ENCODE results near the gene GDI1.
"Not testable (repeated sequence)": the region's sequence is repeated elsewhere in the genome, so short reads cannot be mapped to it uniquely, and the experiment has no call there.

The GDI1 gene

DNA sequence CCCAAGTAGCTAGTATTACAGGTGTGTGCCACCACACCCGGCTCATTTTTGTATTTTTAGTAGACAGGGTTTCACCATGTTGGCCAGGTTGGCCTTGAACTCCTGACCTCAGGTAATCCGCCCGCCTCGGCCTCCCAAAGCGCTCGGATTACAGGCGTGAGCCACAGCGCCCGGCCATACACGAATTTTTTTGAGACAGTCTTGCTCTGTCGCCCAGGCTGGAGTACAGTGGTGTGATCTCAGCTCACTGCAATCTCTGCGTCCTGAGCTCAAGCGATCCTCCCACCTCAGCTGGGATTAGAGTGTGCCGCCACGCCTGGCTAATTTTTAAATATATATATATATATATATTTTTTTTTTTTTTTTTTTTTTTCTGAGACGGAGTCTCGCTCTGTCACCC lies 40.6 kb upstream of the GDI1 start:
- H2AFZ ChIP-seq (ENCODE audit: low read depth, low read length); H2BK5ac ChIP-seq (ENCODE audit: low read depth, low read length, poor library complexity, severe bottlenecking); H2BK12ac ChIP-seq (ENCODE audit: low read length in 2 of 2); H3K27me3 ChIP-seq (ENCODE audit: control insufficient read depth in 1 of 2, insufficient read depth in 1 of 2, low read length in 2 of 2); H4K8ac ChIP-seq (ENCODE audit: low read length); H3K9ac ChIP-seq (ENCODE audit: low read length); H3K9me3 ChIP-seq (ENCODE audit: control insufficient read depth, low read length); H3K23ac ChIP-seq (ENCODE audit: low read length in 2 of 2); H2BK15ac ChIP-seq (ENCODE audit: low read depth, poor library complexity, severe bottlenecking); H3K79me1 ChIP-seq (replicated peaks; ENCODE audit: low read length, poor library complexity, severe bottlenecking); H3K14ac ChIP-seq (ENCODE audit: low read length in 2 of 2); H2BK120ac ChIP-seq (ENCODE audit: low read depth, low read length); H4K91ac ChIP-seq (ENCODE audit: low read length); H3K4me3 ChIP-seq (ENCODE audit: insufficient read depth in 1 of 2, low read depth in 1 of 2, low read length in 2 of 2); H3K27ac ChIP-seq (ENCODE audit: low read length, poor library complexity, severe bottlenecking); H3K4me2 ChIP-seq (ENCODE audit: low read length, poor library complexity, severe bottlenecking); DNase-seq; H2AK5ac ChIP-seq (ENCODE audit: low read length, severe bottlenecking); H3K18ac ChIP-seq (ENCODE audit: low read depth in 1 of 2, low read length in 2 of 2); H3K4ac ChIP-seq (ENCODE audit: low read depth in 1 of 2, low read length in 2 of 2); H3K4me1 ChIP-seq (ENCODE audit: control insufficient read depth, insufficient read depth, low read depth, low read length): not testable (repeated sequence)
- peaks cover 19 to 25% of the 10 kb centered on the region in 2 experiments for H3K36me3 ChIP-seq (ENCODE audit: control insufficient read depth in 1 of 2, insufficient read depth in 2 of 2, low read depth in 1 of 2, low read length in 2 of 2)
- WGBS = 99% methylated on average over 10 of the region's 17 CpGs

DNA sequence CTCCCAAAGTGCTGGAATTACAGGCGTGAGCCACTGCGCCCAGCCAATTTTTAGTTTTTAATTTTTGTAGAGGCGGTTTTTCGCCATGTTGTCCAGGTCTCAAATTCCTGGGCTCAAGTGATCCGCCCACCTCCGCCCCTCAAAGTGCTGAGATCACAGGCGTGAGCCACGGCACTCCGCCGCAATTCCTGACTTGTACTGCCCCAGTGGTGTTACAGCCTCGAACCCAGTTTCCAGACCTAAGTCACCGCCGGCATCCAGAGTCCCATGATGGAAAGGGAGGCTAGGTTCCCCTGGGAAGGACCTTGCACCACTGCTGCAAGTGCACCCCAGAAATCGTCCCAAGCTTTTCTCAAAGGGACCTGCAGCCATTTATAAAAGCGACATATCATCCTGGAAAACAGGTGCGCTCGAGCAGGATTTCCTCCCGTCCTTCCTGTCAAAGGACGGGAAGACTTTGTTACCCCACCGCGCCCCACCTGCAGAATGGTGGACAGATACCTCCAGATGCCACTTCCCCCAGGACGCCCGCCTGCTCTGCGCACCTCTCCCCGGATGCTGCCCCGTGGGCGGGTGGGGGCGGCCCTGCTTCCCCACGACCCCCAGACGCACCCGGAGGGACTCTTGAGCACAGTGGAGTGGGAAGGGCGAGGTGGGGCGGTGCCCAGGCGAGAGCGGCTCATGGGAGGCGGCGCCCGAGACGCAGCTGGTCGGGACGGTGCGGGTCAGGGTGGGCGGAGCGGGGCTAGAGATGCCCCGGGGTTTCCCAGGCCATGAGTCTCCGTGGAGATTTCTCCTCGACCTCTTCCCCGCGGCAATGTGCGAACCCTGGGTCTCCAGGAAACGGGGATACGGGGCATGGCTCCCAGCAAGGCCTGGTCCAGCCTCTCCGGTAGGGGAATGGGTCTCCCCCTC lies 39.7 kb upstream of the GDI1 start:
- H3K79me1 ChIP-seq (replicated peaks; ENCODE audit: low read length, poor library complexity, severe bottlenecking) = no peaks in the 10 kb centered on the region
- H3K36me3 ChIP-seq (ENCODE audit: control insufficient read depth in 1 of 2, insufficient read depth in 2 of 2, low read depth in 1 of 2, low read length in 2 of 2) = peaks cover 21 to 32% of the 10 kb centered on the region in 2 experiments
- peak overlapping the region; percentile 78 for H2AK5ac ChIP-seq (ENCODE audit: low read length, severe bottlenecking)
- peak overlapping the region; percentile 93 to 94 for H3K18ac ChIP-seq (ENCODE audit: low read depth in 1 of 2, low read length in 2 of 2)
- peak; percentile 79 for DNase-seq
- H3K27me3 ChIP-seq (ENCODE audit: control insufficient read depth in 1 of 2, insufficient read depth in 1 of 2, low read length in 2 of 2) = no peaks in the 10 kb centered on the region
- H3K4me3 ChIP-seq (ENCODE audit: insufficient read depth in 1 of 2, low read depth in 1 of 2, low read length in 2 of 2) = peak overlapping the region; percentile 55 to 84
- peak overlapping the region; percentile 99 for H3K27ac ChIP-seq (ENCODE audit: low read length, poor library complexity, severe bottlenecking)
- WGBS = 9% methylated on average over 40 of the region's 53 CpGs
- H4K91ac ChIP-seq (ENCODE audit: low read length) = peak overlapping the region; percentile 93
- peak overlapping the region; percentile 57 to 65 for H3K14ac ChIP-seq (ENCODE audit: low read length in 2 of 2)
- peak overlapping the region; percentile 99 for H3K9ac ChIP-seq (ENCODE audit: low read length)
- peaks cover 8% of the 10 kb centered on the region for H3K4me1 ChIP-seq (ENCODE audit: control insufficient read depth, insufficient read depth, low read depth, low read length)
- H2BK5ac ChIP-seq (ENCODE audit: low read depth, low read length, poor library complexity, severe bottlenecking) = no peak overlapping the region
- H3K23ac ChIP-seq (ENCODE audit: low read length in 2 of 2) = peak overlapping the region in 1 of 2 experiments; percentile 60
- peak overlapping the region; percentile 99 for H2BK120ac ChIP-seq (ENCODE audit: low read depth, low read length)
- H2BK12ac ChIP-seq (ENCODE audit: low read length in 2 of 2) = peak overlapping the region in 1 of 2 experiments; percentile 84
- peak overlapping the region; percentile 98 for H4K8ac ChIP-seq (ENCODE audit: low read length)
- H2BK15ac ChIP-seq (ENCODE audit: low read depth, poor library complexity, severe bottlenecking) = peak overlapping the region; percentile 83
- H3K4ac ChIP-seq (ENCODE audit: low read depth in 1 of 2, low read length in 2 of 2) = peak overlapping the region; percentile 89 to 91
- no peak overlapping the region for H2AFZ ChIP-seq (ENCODE audit: low read depth, low read length)
- H3K4me2 ChIP-seq (ENCODE audit: low read length, poor library complexity, severe bottlenecking) = peak overlapping the region; percentile 68
- peaks cover 8% of the 10 kb centered on the region for H3K9me3 ChIP-seq (ENCODE audit: control insufficient read depth, low read length)

DNA sequence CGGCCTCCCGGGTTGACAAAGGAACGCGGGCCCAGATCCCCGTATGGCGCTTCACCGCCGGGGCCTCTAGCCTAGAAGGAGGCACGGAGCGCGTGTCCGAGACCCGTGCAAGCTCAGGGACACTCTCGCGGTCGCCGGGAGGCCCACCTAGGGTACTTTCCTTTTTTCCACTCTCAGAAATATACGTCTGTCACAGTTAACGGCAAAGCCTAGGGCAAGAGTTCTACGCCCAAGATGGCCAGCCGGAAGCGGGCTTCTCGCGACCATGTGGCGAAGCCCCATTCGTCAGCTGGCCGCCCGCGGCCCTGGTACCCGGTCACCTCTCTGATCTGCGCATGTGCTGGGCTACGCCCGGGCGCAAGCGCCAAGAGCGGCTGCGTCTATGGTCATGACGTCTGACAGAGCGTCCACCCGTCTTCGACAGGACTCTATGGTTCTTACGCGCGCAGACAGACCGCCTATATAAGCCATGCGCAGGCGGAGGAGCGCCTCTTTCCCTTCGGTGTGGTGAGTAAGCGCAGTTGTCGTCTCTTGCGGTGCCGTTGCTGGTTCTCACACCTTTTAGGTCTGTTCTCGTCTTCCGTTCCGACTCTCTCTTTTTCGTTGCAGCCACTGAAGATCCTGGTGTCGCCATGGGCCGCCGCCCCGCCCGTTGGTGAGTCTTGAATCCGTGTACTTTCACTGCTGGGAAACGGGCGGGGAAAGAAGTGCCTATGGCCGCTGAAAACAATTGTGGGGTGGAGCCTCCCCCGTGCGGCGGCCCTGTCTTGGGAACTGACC lies 38.9 kb upstream of the GDI1 start, which contains the start of gene RPL10:
Gene RPL10 (plus strand): TSS at position 490 of the 780 bp plus-strand sequence. CDS start 143 bp downstream, at position 633.
- Histone ChIP-seq H3K4me3 (ENCODE audit: insufficient read depth in 1 of 2, low read depth in 1 of 2, low read length in 2 of 2) (peak within 1 kb of the TSS; percentile 68 to 84), H2BK5ac (ENCODE audit: low read depth, low read length, poor library complexity, severe bottlenecking) (peak within 1 kb of the TSS; percentile 87), H3K27me3 (ENCODE audit: control insufficient read depth in 1 of 2, insufficient read depth in 1 of 2, low read length in 2 of 2) (no peaks in the 10 kb centered on the region), H3K9ac (ENCODE audit: low read length) (peak within 1 kb of the TSS; percentile 99), H3K79me1 (replicated peaks; ENCODE audit: low read length, poor library complexity, severe bottlenecking) (no peaks in the 10 kb centered on the region), H3K23ac (ENCODE audit: low read length in 2 of 2) (peak within 1 kb of the TSS in 1 of 2 experiments; percentile 60), H3K36me3 (ENCODE audit: control insufficient read depth in 1 of 2, insufficient read depth in 2 of 2, low read depth in 1 of 2, low read length in 2 of 2) (peaks cover 29 to 32% of the 10 kb centered on the region in 2 experiments), H2BK12ac (ENCODE audit: low read length in 2 of 2) (peak within 1 kb of the TSS in 1 of 2 experiments; percentile 84), H3K4me2 (ENCODE audit: low read length, poor library complexity, severe bottlenecking) (peak within 1 kb of the TSS; percentile 68), H4K8ac (ENCODE audit: low read length) (peak within 1 kb of the TSS; percentile 98), H3K4me1 (ENCODE audit: control insufficient read depth, insufficient read depth, low read depth, low read length) (peaks cover 8% of the 10 kb centered on the region), H4K91ac (ENCODE audit: low read length) (peak within 1 kb of the TSS; percentile 93), H2AFZ (ENCODE audit: low read depth, low read length) (no peak within 1 kb of the TSS), H2AK5ac (ENCODE audit: low read length, severe bottlenecking) (peak within 1 kb of the TSS; percentile 78), H2BK120ac (ENCODE audit: low read depth, low read length) (peak within 1 kb of the TSS; percentile 99), H3K9me3 (ENCODE audit: control insufficient read depth, low read length) (peaks cover 8% of the 10 kb centered on the region), H3K4ac (ENCODE audit: low read depth in 1 of 2, low read length in 2 of 2) (peak within 1 kb of the TSS; percentile 89 to 91), H3K14ac (ENCODE audit: low read length in 2 of 2) (peak within 1 kb of the TSS; percentile 57 to 81), H3K18ac (ENCODE audit: low read depth in 1 of 2, low read length in 2 of 2) (peak within 1 kb of the TSS; percentile 93 to 94), H2BK15ac (ENCODE audit: low read depth, poor library complexity, severe bottlenecking) (peak within 1 kb of the TSS; percentile 83), H3K27ac (ENCODE audit: low read length, poor library complexity, severe bottlenecking) (peak within 1 kb of the TSS; percentile 99)
- under 1% methylated on average over 68 of the region's 69 CpGs for WGBS
- peak; percentile 97 for DNase-seq

Measured in mesenchymal stem cell (in vitro differentiated cells and primary cell).